Measurements from ENCODE around the gene CDK8. TPM values are rescaled to one million over a fixed set of nuclear protein-coding genes. Genes with fewer than 3 reads are reported as not detected.

CDK8 gene
- total RNA-seq, 3 donors from 2014 or later (not counting 1 experiment from before 2014, with no cell fraction given), result 10.0 to 13.1 (median 10.9) TPM

- ATAC-seq, result no peak
- H3K36me3 Mint-ChIP-seq, result no peaks in the 10 kb centered on the region
- WGBS (ENCODE audit: insufficient coverage), result no CpG with 5 or more reads among the region's 3 CpGs
- H3K27ac Mint-ChIP-seq, result no peak overlapping the region
- peaks cover 5% of the 10 kb centered on the region for H3K27me3 ChIP-seq (ENCODE audit: control insufficient read depth, insufficient read depth, low read length)
- TF ChIP-seq, protein P1, sequence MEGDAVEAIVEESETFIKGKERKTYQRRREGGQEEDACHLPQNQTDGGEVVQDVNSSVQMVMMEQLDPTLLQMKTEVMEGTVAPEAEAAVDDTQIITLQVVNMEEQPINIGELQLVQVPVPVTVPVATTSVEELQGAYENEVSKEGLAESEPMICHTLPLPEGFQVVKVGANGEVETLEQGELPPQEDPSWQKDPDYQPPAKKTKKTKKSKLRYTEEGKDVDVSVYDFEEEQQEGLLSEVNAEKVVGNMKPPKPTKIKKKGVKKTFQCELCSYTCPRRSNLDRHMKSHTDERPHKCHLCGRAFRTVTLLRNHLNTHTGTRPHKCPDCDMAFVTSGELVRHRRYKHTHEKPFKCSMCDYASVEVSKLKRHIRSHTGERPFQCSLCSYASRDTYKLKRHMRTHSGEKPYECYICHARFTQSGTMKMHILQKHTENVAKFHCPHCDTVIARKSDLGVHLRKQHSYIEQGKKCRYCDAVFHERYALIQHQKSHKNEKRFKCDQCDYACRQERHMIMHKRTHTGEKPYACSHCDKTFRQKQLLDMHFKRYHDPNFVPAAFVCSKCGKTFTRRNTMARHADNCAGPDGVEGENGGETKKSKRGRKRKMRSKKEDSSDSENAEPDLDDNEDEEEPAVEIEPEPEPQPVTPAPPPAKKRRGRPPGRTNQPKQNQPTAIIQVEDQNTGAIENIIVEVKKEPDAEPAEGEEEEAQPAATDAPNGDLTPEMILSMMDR (IDR thresholded peaks at IDR 0.05), result no peak
- DNase-seq, result no peak
- intact Hi-C loops (cut with micrococcal nuclease), result no loop called here
- H3K4me1 ChIP-seq (ENCODE audit: control insufficient read depth, insufficient read depth, low read length), result no peaks in the 10 kb centered on the region
- H3K36me3 ChIP-seq (ENCODE audit: control insufficient read depth, insufficient read depth, low read length), result no peaks in the 10 kb centered on the region
- H3K4me3 ChIP-seq (ENCODE audit: low read length), result no peak overlapping the region
- peaks cover 22 to 27% of the 10 kb centered on the region in 2 donors for H3K27me3 Mint-ChIP-seq (ENCODE audit: low read depth in 2 of 2)
- H3K9me3 ChIP-seq (ENCODE audit: control insufficient read depth, insufficient read depth, low read length), result no peaks in the 10 kb centered on the region
- H3K4me1 Mint-ChIP-seq, result no peaks in the 10 kb centered on the region
- no peak overlapping the region for H3K4me3 Mint-ChIP-seq
- H3K9me3 Mint-ChIP-seq, result no peaks in the 10 kb centered on the region
- no peak overlapping the region for H3K27ac ChIP-seq (ENCODE audit: low read length)
Measured at GRCh38 chr13:26446751-26447150, 192.8 kb downstream of the CDK8 start.

DNA sequence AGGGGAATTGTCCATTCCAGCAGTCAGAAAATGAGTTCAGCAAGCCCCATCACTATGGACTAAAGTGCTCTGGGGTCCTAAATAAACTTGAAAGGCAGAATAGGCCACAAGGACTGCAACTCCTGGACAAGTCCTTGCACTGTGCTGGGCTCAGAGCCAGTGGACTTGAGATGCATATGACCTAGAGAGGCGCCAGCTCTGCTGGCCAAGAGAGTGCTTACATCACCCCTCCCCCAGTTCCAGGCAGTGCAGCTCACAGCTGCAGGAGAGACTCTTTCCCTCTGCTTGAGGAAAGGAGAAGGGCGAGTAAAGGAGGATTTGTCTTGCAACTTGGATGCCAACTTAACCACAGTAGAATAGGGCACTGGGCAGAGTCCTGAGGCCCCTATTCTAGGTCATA lies 194.1 kb downstream of the CDK8 start:
- H3K9me3 ChIP-seq (ENCODE audit: control insufficient read depth, insufficient read depth, low read length), result no peaks in the 10 kb centered on the region
- no peaks in the 10 kb centered on the region for H3K4me1 Mint-ChIP-seq
- DNase-seq, result no peak
- 89% methylated on average over 1 of the region's 2 CpGs for WGBS (ENCODE audit: insufficient coverage)
- no peak overlapping the region for H3K27ac ChIP-seq (ENCODE audit: low read length)
- no peak overlapping the region for H3K27ac Mint-ChIP-seq
- H3K4me1 ChIP-seq (ENCODE audit: control insufficient read depth, insufficient read depth, low read length), result no peaks in the 10 kb centered on the region
- intact Hi-C loops (cut with micrococcal nuclease), result no loop called here
- H3K36me3 ChIP-seq (ENCODE audit: control insufficient read depth, insufficient read depth, low read length), result no peaks in the 10 kb centered on the region
- peaks cover 22 to 38% of the 10 kb centered on the region in 2 donors for H3K27me3 Mint-ChIP-seq (ENCODE audit: low read depth in 2 of 2)
- TF ChIP-seq, protein P1 (IDR thresholded peaks at IDR 0.05), result no peak
- no peaks in the 10 kb centered on the region for H3K36me3 Mint-ChIP-seq
- no peak overlapping the region for H3K4me3 Mint-ChIP-seq
- ATAC-seq, result no peak
- H3K27me3 ChIP-seq (ENCODE audit: control insufficient read depth, insufficient read depth, low read length), result peaks cover 5% of the 10 kb centered on the region
- no peaks in the 10 kb centered on the region for H3K9me3 Mint-ChIP-seq
- no peak overlapping the region for H3K4me3 ChIP-seq (ENCODE audit: low read length)

- Histone ChIP-seq H3K4me3 (ENCODE audit: low read length) (no peak overlapping the region), H3K27ac (ENCODE audit: low read length) (no peak overlapping the region), H3K9me3 (ENCODE audit: control insufficient read depth, insufficient read depth, low read length) (no peaks in the 10 kb centered on the region), H3K36me3 (ENCODE audit: control insufficient read depth, insufficient read depth, low read length) (no peaks in the 10 kb centered on the region), H3K27me3 (ENCODE audit: control insufficient read depth, insufficient read depth, low read length) (peaks cover 5% of the 10 kb centered on the region), H3K4me1 (ENCODE audit: control insufficient read depth, insufficient read depth, low read length) (no peaks in the 10 kb centered on the region)
- ATAC-seq (no peak), DNase-seq (no peak)
- peaks cover 25 to 50% of the 10 kb centered on the region in 2 donors for H3K27me3 Mint-ChIP-seq (ENCODE audit: low read depth in 2 of 2)
- no peak overlapping the region for H3K4me3 Mint-ChIP-seq
- WGBS (ENCODE audit: insufficient coverage), result 81% methylated on average over 2 of the region's 2 CpGs
- TF ChIP-seq, protein P1 (IDR thresholded peaks at IDR 0.05), result no peak
- no peaks in the 10 kb centered on the region for H3K36me3 Mint-ChIP-seq
- no peaks in the 10 kb centered on the region for H3K9me3 Mint-ChIP-seq
- intact Hi-C loops (cut with micrococcal nuclease), result no loop called here
- no peak overlapping the region for H3K27ac Mint-ChIP-seq
- H3K4me1 Mint-ChIP-seq, result no peaks in the 10 kb centered on the region
Measured at GRCh38 chr13:26449063-26449848, 195.3 kb downstream of the CDK8 start.

Other genes starting within 250 kb of the CDK8 start
- under 1 TPM in 1 of 3 donors, not detected in 2; 0.11 TPM for gene SHISA2, start 202.1 kb upstream of the CDK8 start, total RNA-seq
- 10 to 100 TPM; 49.8 to 62.3 (median 52.6) TPM for gene RNF6, start 31.8 kb upstream of the CDK8 start, total RNA-seq